ENCODE results near the gene RIC8B.

The RIC8B gene

GRCh38 chr12:106753526-106753925, 21.0 kb upstream of the RIC8B start:
- H3K4me3 ChIP-seq (ENCODE audit: low read depth in 1 of 2, low read length in 1 of 2): no peak overlapping the region
- no peaks in the 10 kb centered on the region for H3K36me3 ChIP-seq
- H3K27ac ChIP-seq: no peak overlapping the region
- no peaks in the 10 kb centered on the region for H3K27me3 ChIP-seq
- no peaks in the 10 kb centered on the region for H3K9me3 ChIP-seq
- no peaks in the 10 kb centered on the region for H3K4me1 ChIP-seq (ENCODE audit: control insufficient read depth in 1 of 2, insufficient read depth in 1 of 2, low read depth in 1 of 2, low read length in 1 of 2)
- TF ChIP-seq, protein P1, sequence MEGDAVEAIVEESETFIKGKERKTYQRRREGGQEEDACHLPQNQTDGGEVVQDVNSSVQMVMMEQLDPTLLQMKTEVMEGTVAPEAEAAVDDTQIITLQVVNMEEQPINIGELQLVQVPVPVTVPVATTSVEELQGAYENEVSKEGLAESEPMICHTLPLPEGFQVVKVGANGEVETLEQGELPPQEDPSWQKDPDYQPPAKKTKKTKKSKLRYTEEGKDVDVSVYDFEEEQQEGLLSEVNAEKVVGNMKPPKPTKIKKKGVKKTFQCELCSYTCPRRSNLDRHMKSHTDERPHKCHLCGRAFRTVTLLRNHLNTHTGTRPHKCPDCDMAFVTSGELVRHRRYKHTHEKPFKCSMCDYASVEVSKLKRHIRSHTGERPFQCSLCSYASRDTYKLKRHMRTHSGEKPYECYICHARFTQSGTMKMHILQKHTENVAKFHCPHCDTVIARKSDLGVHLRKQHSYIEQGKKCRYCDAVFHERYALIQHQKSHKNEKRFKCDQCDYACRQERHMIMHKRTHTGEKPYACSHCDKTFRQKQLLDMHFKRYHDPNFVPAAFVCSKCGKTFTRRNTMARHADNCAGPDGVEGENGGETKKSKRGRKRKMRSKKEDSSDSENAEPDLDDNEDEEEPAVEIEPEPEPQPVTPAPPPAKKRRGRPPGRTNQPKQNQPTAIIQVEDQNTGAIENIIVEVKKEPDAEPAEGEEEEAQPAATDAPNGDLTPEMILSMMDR (IDR thresholded peaks at IDR 0.05): no peak

- TF ChIP-seq, protein P1 (IDR thresholded peaks at IDR 0.05): no peak
- no peaks in the 10 kb centered on the region for H3K9me3 ChIP-seq
These were observed 20.2 kb upstream of the RIC8B start for GRCh38 chr12:106754331-106754730.

GRCh38 chr12:106757623-106758348, 16.7 kb upstream of the RIC8B start:
- Histone ChIP-seq H3K27me3 (no peaks in the 10 kb centered on the region), H3K9me3 (no peaks in the 10 kb centered on the region), H3K36me3 (no peaks in the 10 kb centered on the region), H3K27ac (no peak overlapping the region), H3K4me1 (ENCODE audit: control insufficient read depth in 1 of 2, insufficient read depth in 1 of 2, low read depth in 1 of 2, low read length in 1 of 2) (no peaks in the 10 kb centered on the region), H3K4me3 (ENCODE audit: low read depth in 1 of 2, low read length in 1 of 2) (no peak overlapping the region)
- TF ChIP-seq, protein P1 (IDR thresholded peaks at IDR 0.05): no peak

More at GRCh38 chr12:106754331-106754730, 20.2 kb upstream of the RIC8B start:
- Histone ChIP-seq H3K4me1 (ENCODE audit: control insufficient read depth in 1 of 2, insufficient read depth in 1 of 2, low read depth in 1 of 2, low read length in 1 of 2) (no peaks in the 10 kb centered on the region), H3K27ac (no peak overlapping the region), H3K36me3 (no peaks in the 10 kb centered on the region), H3K4me3 (ENCODE audit: low read depth in 1 of 2, low read length in 1 of 2) (no peak overlapping the region), H3K27me3 (no peaks in the 10 kb centered on the region)

DNA sequence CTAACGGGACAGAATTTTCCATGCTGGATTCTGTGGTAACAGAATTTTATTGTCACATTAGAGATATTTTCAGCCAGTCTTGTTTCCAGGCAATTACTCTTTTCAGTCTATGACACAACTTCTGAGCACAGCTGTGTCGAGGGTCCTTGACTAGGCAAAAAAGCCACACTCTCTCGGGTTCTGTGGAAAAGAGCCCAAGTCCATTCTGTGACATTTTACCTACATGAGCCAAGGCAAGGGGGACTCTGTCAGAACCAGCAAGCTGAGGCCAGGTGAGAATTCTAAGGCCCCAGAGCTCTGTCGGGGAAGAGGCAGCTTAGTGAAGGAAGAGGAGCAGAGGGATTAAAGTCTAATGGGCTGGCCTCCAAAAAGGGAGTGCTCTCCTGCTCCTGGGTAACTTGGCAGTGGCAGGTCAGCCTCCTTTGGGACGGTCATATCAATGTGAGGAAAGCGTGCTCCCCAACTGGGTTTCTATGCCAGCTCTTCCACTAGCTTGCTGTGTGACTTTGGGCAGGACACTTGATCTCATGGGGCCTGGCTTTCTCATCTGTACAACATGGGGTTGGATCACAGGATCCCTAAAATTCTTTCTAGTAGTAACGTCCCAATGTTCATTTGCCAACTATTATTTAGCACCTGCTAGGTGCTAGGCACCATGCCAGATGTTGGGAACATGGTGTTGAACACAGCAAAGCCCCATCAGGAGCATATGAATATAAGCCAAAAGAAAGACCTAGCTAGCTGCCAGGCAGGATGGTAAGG, 16.0 kb upstream of the RIC8B start:
- no peak overlapping the region for H3K4me3 ChIP-seq (ENCODE audit: low read depth in 1 of 2, low read length in 1 of 2)
- TF ChIP-seq, protein P1 (IDR thresholded peaks at IDR 0.05): no peak
- H3K4me1 ChIP-seq (ENCODE audit: control insufficient read depth in 1 of 2, insufficient read depth in 1 of 2, low read depth in 1 of 2, low read length in 1 of 2): no peaks in the 10 kb centered on the region
- no peaks in the 10 kb centered on the region for H3K27me3 ChIP-seq
- H3K9me3 ChIP-seq: no peaks in the 10 kb centered on the region
- H3K36me3 ChIP-seq: no peaks in the 10 kb centered on the region
- no peak overlapping the region for H3K27ac ChIP-seq

DNA sequence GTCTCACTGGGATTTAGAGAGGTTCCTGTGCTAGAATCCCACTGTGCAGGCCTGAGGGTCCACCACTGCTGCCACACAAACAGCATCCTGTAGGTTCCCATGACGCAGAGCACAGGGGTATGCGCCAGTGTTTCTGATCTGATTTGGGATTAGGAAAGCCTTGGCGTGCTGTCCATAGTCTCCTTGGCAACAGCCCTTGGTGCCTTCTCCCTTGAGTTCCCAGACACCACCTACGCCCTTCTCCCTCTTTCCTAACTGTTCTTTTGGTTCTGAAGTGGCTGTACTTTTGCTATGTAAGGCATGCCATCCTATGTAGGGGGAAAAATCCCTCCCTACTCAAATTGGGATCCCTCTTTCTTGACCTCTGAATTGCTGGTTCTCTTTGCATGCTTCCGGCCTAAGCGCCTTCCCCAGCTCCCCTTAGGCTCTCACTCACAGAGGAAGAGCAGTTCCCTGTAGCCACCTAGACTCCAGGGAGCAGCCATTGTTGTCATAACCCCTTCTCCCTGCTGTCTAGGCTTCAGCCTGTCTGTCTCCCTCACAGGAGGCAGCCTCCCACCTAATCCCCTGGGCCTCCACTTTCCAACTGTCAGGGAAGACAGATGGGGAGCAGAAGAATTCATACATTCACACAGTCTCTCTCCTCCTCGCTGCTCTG, 14.8 kb upstream of the RIC8B start:
- no peak overlapping the region for H3K27ac ChIP-seq
- no peaks in the 10 kb centered on the region for H3K4me1 ChIP-seq (ENCODE audit: control insufficient read depth in 1 of 2, insufficient read depth in 1 of 2, low read depth in 1 of 2, low read length in 1 of 2)
- TF ChIP-seq, protein P1 (IDR thresholded peaks at IDR 0.05): no peak
- no peaks in the 10 kb centered on the region for H3K36me3 ChIP-seq
- H3K4me3 ChIP-seq (ENCODE audit: low read depth in 1 of 2, low read length in 1 of 2): no peak overlapping the region
- no peaks in the 10 kb centered on the region for H3K27me3 ChIP-seq
- no peaks in the 10 kb centered on the region for H3K9me3 ChIP-seq
